Measurements from ENCODE around the gene TBC1D12.
"Not testable (repeated sequence)": the region's sequence is repeated elsewhere in the genome, so short reads cannot be mapped to it uniquely, and the experiment has no call there.

Gene TBC1D12

DNA sequence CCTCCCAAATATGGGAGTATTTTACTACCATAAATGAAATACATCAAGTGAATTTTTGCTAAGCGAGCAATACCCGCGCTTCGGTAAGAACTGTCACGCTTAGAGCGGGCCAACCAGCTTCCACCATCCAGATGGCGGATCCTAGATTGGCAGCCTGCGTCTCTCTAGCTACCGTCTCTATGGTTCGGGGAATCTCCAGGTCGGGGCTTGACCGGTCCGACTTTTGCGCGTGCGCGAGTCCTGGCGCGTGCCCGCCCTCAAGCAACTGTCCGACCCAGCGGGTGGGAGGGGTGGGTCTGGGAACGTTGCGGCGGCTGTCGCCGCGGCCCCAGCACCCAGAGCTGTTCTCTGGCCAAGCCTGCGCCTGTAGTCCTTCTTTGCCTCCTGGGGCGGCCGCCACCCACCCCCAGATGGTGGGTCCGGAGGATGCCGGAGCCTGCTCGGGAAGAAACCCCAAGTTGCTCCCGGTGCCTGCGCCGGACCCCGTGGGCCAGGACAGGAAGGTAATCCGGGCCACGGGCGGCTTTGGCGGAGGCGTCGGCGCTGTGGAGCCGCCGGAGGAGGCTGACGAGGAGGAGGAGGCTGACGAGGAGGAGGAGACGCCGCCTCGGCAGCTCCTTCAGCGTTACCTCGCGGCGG, at the start of gene TBC1D12:
Gene TBC1D12, plus strand, starts transcription at position 338 of the 639 bp plus-strand sequence. Its CDS starts 73 bp downstream, at position 411.
- DNase-seq: no peak

DNA sequence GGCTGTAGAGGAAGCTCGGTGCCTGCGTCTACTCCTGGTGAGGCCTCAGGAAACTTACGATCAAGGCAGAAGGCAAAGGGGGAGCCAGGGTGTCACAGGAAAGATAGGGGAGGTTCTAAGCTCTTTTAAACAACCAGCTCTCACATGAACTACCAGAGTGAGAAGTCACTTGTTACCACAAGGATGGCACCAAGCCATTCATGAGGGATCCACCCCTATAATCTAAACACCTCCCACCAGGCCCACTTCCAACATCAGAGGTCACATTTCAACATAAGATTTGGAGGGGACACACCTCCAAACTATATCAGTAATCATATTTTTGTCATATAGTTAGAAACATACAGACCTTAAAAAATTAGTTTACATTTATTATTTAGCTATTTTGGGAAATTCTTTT, 49.0 kb upstream of the TBC1D12 start:
- no peak for DNase-seq

DNA sequence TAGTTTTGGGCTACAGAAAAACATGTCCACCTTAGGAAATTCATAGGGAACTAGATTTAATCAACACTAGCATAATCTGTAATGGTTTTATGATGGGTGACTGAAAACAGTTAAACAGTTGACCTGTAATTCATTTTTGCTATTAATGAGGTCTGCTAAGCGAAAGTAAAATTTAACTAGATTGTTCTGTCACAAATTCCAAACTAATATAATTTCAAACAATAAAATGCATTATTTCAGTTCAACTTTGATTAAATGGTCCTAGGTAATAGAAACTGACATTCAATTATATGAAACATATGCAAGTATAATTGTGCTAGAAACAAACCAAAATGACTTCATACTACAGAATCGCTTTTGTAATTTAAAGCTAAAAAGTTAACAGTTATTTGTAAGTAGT, 46.5 kb upstream of the TBC1D12 start:
- DNase-seq: no peak

DNA sequence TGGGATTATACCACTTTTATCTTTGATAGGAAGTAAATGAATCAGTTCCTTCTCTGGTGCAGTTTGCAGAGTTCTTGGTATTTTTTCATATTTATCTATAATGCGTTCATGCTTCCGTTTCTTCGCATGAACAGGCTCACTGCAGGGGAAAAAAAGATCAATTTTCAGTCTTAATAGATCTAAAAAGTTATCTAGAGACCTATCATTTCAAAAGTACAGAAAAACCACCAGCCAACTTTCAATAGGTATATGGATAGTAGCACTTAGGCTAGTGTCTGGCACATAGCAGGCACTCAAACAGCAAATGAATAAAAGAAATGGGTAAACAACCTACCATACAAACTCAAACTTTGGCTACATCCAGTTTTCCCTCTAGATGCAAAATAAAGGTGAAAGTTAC, 45.1 kb upstream of the TBC1D12 start:
- DNase-seq: no peak

DNA sequence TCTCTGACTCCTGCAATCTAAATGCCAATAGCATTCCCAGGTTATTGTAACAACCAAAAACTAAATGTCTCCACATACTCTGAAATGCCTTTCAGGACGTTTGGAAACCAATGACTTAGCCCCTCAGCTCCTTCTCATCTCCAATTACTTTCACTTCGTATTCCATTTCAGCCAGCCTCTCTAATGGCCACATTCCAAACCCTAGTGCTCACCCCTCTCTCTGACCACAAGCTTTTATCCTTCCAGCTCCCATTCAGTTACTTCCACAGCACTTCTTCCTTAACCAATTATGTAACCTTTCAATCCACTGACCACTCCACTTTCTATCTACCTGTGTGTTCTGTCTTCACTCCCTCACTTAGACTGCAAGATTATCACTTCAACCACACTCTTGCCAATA, 43.9 kb upstream of the TBC1D12 start:
- DNase-seq: no peak

DNA sequence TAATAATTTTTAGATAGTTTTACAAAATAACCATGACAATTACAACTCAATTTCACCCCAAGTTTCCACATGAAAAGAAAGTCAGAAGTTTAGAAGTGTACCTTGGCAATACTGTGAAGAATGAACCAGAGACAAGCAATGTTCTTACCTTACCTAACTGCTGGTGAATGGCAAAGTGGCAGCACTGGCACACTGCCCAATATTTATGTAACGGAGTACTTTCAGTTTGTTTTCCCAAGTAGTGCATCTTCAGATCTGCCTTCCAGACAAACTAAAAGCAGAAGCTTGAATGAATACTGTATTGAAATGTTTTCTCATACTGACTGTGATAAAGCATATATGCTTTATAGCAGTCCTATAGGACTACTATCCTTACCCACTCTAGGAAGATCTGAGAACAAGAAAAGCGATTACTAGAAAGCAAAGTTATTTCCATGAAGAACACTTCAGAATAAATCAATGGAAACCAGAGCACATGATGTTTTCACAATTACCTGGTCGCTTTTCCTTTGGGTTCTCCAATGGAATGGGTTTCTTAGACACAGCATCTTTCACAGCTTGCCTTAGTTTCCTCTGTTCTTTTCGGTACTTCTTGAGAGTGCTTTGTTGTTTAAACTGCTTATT, 41.1 kb upstream of the TBC1D12 start:
- peak; percentile 5 for DNase-seq

DNA sequence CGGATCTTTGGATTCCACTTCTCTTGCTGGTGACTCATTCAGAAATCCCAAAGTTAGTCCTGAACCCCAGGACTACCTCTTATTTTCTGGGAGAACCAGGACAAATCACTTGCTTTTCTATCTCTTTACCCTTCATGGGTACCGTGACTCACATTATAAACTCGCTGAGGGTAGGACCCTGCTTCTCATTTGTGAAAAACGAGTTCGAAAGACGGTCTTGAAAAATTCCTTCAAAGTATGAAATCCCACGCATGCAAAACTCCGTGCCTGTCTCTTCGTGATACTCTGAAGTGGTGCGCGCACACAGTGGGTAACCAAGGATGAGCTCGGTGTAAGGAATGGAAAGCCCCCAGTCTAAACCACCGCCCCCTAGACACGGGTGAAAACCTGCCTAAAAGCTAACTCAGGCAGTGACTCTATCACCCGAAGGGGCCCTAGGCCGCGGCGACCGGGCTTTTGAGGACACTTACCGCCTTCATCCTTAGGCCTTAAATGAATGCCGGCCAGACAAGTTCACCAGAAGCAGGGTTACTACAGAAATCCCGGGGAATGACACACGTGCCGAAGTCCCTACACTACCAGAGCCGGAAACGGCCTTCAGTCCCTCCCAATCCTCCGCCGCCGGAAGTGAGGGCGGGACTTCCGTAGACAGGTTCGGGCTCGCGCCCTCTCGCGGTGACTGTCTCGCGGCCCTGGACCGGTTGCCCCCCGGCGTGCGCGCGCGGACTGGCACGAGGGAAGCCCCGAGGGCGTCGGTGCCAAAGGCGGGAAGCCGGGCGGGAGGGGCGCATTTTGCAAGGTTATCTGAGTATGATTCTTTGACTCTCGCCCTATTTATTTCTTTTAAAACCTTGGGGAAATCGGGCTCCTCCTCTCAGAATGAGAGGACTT, 39.7 kb upstream of the TBC1D12 start, which contains the start of gene NOC3L:
Gene NOC3L, minus strand, starts transcription at position 580 of the 891 bp plus-strand sequence. Its CDS starts 101 bp downstream, at position 479.
- DNase-seq: peak; percentile 89

DNA sequence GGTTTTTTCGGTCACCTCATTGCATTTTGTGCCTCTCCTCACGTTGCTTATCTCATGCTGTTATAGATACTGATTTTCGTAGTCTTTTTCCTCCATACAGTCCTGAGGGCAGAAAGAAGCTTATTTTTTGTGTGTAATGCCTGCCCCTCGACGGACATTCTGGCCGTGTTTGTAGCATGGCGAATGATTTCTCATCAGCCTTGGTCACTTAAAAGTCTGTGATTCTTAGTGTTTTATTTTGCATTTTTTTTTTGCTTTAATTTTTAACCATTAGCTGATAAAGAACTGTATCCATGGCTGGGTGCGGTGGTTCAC, 39.1 kb upstream of the TBC1D12 start:
- no peak for DNase-seq

DNA sequence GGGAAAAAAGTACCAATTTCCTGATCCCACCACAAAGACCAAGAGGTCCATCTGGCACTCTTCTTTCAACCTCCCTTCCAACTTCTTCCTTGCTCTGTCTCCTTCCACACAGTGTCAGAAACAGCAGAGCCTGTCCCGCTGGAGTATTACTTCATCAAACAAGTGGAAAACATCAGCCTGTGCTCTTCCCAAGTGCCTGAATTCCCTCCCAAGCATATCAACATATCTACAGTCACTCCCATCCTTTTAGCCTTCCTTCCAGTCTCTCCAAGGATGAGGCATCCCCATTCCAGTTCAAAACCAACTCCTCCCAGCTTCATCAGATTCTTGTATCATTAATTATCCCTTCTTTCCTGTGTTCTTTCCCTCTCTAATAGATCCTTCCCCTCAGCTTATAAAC, 37.9 kb upstream of the TBC1D12 start:
- no peak for DNase-seq

DNA sequence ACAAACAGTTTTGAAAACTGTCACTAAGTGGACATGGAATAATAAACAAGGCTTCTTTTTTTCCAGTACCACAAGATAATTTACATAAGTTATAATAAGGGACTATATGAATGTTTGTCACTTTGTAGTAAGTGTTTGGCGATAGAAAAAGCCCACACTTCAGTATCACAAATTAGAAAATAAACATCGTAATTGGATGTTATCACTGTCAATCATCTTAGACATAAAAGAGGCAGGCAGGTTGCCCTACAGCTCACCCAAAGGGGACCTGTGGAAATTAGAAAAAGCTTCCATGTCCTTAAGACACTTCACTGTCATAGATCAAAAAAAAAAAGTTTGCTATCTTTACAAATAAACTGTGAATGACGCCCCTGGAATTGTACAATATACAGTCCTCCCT, 36.0 kb upstream of the TBC1D12 start:
- DNase-seq: no peak

DNA sequence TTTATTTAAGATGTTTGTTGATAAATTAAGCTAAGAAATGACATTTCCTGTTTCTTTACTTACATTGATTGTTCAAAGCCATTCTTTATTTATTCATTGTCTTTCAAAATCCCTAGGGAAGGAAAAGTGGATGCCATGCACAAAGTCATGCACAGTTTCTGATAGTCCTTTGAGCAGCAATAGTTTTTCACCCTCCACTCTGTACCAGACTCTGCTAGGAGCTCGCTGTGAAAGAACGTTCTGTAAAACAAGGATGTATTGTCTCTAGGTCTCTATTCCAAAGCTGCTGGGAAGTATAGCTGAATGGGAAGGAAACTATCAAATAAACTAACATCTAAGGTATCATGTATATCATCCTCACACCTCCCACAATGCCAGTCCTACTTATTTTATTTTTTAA, 31.8 kb upstream of the TBC1D12 start:
- no peak for DNase-seq

DNA sequence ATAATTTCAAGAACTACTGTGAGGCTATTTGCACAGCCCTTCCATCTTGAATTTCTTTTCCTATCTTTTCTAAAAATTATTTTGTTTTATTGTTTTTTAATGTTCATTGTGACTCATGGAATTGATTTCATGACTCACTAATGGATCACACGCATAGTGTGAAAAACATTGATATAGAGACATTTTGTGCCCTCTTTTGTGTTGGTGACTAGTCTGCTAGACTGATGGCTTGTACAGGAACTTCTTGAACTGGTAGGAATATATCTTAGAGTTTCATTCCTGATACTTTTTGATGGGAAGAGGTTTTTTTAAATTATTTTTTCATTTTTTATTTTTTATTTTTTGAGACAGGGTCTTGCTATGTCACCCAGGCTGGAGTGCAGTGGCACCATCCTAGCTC, 27.0 kb upstream of the TBC1D12 start:
- no peak for DNase-seq

DNA sequence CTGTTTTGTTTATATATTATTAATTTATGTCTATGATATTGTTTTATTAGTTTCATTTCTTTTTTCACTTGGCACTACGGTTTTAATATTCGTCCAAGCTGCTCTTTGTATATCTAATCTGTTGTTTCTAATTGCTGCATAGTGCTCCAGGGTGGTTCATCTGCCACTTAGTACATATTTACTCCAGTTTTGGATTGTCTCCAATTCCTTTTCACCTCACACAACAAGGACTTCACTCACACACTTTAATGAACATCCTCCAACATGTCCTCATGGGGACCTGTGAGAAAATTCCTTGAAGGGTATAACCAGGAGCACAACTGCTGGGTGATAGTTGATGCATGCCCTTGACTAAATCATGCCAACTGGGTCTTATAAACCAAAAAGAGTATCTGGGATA, 25.5 kb upstream of the TBC1D12 start:
- DNase-seq: no peak

DNA sequence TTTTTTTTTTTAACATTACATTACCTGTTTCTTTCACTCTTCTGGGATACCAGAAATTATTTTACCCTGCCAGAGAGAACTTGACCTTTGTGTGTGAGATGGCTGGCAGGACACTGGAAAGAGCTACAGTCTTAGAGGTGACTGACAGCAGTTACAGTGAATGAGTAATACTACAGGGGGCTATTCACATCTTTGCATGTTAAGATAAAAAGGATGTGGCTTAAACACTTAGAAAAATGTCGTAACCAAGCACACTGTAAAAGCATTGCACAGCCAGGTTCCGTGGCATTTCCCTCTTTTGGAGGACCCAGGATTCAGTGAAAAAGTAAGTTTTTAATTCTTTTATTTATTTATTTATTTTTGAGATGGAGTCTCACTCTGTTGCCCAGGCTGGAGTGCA, 18.8 kb upstream of the TBC1D12 start:
- no peak for DNase-seq

DNA sequence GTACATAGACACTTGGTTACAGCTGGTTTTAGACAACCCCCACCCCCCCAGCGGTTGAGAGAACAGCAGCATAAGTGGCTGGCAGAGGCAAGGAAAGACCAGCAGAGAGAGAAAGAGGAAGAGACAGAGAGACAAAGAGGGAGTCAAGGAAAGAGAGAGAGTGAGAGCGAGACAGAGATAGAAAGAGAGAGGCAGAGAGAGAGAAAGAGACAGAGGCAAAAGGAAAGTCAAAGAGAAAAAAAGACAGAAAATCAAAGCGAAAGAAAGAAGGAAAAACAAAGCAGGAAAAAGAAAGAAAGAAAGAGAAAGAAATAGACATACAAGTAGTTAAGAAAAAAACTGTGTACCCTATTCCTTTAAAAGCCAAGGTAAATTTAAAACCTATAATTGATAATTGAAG, 16.6 kb upstream of the TBC1D12 start:
- not testable (repeated sequence) for DNase-seq

DNA sequence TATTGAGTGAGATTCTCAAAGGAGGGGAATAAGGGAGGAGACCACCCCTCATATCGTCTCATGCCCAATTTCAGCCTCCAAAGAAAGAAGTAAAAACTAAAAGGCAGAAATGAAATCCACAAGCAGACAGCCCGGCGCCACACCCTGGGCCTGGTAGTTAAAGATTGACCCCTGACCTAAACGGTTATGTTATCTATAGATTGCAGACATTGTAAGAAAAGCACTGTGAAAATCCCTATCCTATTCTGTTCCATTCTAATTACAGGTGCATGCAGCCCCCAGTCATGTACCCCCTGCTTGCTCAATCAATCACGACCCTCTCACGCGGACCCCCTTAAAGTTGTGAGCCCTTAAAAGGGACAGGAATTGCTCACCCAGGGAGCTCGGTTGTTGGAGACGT, 10.2 kb upstream of the TBC1D12 start:
- DNase-seq: not testable (repeated sequence)

DNA sequence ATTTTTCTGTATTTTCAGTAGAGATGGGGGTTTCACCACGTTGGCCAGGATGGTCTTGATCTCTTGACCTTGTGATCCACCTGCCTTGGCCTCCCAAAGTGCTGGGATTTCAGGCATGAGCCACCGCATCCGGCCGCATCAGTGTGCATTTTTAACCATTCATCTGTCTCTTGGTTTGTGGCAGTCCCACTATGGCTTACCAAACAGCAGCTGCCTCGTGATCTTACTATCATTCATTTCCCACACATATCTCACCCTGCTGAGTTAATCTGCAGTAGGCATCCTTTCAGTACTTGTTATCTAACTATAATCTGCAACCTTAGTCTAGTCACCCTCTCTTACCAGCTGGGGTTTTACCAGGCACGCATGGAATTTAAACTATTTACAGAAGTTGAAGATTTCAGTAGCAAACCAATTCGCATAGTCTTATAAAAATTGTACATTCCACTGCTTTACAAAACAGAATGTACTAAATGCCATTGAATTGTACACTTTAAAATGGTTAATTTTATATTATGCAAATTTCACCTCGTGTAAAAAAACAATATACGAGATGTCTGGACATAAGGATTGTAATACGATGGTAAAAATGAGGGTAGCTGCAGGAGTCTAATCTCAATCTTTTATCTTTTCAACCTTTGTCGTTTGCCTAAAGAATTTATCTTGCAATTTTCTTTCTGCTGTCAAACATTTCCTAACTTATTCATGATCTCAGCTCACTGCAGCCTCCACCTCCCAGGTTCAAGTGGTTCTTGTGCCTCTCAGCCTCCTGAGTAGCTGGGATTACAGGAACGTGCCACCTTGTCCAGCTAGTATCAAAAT, 4.6 kb upstream of the TBC1D12 start:
- DNase-seq: no peak

DNA sequence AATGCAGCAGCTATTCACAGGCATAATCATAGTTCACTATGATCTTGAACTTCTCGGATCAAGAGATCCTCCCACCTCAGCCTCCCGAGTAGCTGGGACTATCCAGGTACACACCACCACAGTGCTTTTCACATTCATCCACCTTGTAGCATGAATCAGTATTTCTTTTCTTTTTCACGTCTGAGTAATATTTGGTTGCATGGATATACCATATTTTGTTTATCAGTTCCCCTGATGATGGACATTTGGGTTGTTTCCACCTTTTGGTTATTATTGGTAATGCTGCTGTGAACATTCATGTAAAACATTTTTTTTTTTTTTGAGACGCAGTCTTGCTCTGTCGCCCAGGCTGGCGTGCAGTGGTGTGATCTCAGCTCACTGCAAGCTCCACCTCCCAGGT, 3.6 kb upstream of the TBC1D12 start:
- DNase-seq: no peak

DNA sequence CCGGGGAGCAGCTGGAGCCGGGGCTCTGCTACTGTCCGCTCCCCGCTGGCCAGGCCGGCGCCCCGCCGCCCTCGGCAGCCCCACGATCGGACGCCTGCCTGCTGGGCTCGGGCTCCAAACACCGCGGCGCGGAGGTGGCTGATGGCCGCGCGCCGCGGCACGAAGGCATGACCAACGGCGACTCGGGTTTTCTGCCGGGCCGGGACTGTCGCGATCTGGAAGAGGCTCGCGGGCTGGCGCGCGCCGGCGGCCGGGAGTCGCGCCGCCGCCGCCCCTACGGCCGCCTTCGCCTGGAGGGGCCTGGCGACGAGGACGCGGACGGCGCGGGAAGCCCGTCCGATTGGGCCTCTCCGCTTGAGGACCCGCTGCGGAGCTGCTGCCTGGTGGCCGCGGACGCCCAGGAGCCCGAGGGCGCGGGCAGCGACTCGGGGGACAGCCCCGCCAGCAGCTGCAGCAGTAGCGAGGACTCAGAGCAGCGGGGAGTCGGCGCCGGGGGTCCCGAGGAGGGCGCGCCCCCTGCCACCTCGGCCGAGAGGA, 570 bp downstream of the TBC1D12 start:
- peak; percentile 17 for DNase-seq

DNA sequence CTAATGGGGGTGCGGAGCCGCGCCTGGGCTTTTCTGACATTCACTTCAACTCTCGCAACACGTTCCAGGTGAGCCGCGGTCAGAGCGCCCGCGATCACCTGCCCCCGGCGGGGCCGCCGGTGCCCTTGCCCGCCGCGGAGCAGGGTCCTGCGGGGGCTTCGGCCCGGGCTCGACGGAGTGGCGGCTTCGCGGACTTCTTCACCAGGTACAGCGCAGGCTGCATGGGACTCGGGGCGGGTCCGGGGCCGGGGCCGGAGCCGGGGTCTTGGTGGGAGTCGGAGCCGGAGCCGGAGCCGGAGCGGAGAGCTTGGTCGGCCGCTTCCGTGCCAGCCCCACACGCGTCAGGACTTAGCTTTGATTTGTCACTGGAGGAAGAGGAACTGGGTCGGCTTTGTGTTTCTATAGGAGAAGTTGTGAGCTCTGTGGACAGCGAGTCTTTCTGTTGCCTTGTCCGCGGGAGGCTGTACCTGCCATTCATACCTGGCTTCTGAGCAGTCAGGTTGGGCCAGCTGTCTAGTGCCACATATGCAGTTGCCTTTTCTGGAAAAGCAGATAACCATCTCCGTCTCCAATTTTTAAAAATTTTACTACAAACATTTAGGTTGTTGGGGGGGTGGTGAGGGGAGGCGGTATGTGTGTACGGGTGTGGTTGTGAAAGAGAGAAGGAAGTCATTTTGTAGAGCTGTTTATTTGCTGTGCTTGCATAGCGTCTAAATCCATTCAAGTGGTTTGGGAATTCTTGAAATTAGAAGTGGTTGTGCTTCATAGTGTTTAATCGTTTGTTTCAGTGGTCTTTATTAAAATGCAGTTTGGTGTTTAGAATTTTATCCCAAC, 1.3 kb downstream of the TBC1D12 start:
- no peak for DNase-seq

DNA sequence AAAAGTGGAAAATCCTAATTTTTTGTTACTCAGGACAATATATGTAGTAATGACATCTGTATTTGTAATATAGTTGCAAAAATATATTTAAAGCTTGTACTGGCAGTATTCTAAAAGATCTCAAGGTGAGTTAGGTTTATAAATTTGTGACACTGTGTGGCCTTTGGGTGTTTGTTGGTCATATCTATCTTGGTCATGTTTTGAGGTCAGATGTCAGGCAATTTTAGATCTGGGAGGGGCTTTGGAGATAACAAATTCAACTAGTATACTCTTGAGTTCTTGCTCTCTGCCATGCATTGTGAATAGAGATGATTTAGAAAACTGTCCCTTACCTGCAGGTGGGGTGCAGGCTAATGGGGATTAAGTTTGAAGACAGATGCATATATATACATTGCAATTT, 3.1 kb downstream of the TBC1D12 start:
- no peak for DNase-seq

DNA sequence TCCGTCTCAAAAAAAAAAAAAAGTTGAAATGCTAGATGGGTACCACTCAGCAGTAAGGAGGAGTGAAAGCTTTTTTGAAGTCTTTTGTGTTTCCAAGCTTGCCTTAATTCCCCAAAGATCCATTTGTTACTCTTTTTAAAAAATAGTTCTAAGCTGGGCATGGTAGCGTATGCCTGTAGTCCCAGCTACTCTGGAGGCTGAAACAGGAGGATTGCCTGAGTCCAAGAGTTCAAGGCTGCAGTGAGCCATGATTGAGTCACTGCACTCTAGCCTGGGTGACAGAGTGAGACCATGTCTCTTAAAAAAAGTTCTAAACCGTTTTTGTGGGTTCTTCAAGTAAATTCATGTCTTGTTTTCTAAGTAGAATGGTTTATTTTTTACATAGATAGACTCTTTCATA, 5.3 kb downstream of the TBC1D12 start:
- no peak for DNase-seq
